HTERT RPE-1 (cell line): ENCODE data around the gene KRTAP12-3.
"Not testable (repeated sequence)": the region's sequence is repeated elsewhere in the genome, so short reads cannot be mapped to it uniquely, and the experiment has no call there.

Experiments used
- in situ Hi-C: fragments of 300-500 bp; cut with MboI; formaldehyde crosslinking; loops from 4 replicates; pipeline ENCODE4 v1.14.3; 2020; ENCODE audit warnings: low sequenced_read_pairs

Gene KRTAP12-3

GRCh38 chr21:44682580-44683151, 24.9 kb downstream of the KRTAP12-3 start:
- in situ Hi-C loops: no loop called here

- in situ Hi-C loops: no loop called here
Observed at GRCh38 chr21:44684077-44684476, 26.3 kb downstream of the KRTAP12-3 start.

- in situ Hi-C loops: no loop called here
Observed at GRCh38 chr21:44684483-44684882, 26.8 kb downstream of the KRTAP12-3 start.

GRCh38 chr21:44685050-44685449, 27.3 kb downstream of the KRTAP12-3 start:
- in situ Hi-C loops: not testable (repeated sequence)

GRCh38 chr21:44686000-44686781, 28.5 kb downstream of the KRTAP12-3 start:
- in situ Hi-C loops: no loop called here

- in situ Hi-C loops: no loop called here
Observed at GRCh38 chr21:44686843-44687561, 29.3 kb downstream of the KRTAP12-3 start.

GRCh38 chr21:44687671-44688070, 29.9 kb downstream of the KRTAP12-3 start:
- in situ Hi-C loops: no loop called here

GRCh38 chr21:44689740-44690139, 32.0 kb downstream of the KRTAP12-3 start:
- in situ Hi-C loops: not testable (repeated sequence)

GRCh38 chr21:44691686-44692085, 34.0 kb downstream of the KRTAP12-3 start:
- in situ Hi-C loops: no loop called here

- in situ Hi-C loops: no loop called here
Observed at GRCh38 chr21:44692798-44693512, 35.2 kb downstream of the KRTAP12-3 start.

- in situ Hi-C loops: no loop called here
Observed at GRCh38 chr21:44694776-44695175, 37.0 kb downstream of the KRTAP12-3 start.

GRCh38 chr21:44695184-44695583, 37.5 kb downstream of the KRTAP12-3 start:
- in situ Hi-C loops: no loop called here

- in situ Hi-C loops: no loop called here
Observed at GRCh38 chr21:44695641-44696040, 37.9 kb downstream of the KRTAP12-3 start.

GRCh38 chr21:44696572-44696971, 38.8 kb downstream of the KRTAP12-3 start:
- in situ Hi-C loops: no loop called here

GRCh38 chr21:44697172-44697810, 39.6 kb downstream of the KRTAP12-3 start, which contains the start of gene KRTAP10-12:
KRTAP10-12 (plus strand) TSS chr21:44697172; CDS start chr21:44697202, 30 bp downstream.
- in situ Hi-C loops: not testable (repeated sequence)

- in situ Hi-C loops: no loop called here
Observed at GRCh38 chr21:44697811-44698734, 40.3 kb downstream of the KRTAP12-3 start.

GRCh38 chr21:44699502-44700001, 41.8 kb downstream of the KRTAP12-3 start:
- in situ Hi-C loops: no loop called here

GRCh38 chr21:44700101-44701022, 42.6 kb downstream of the KRTAP12-3 start:
- in situ Hi-C loops: no loop called here
